GM12878 (cell line): Measurements from ENCODE around the gene CPEB1. TPM values are rescaled to one million over a fixed set of nuclear protein-coding genes. Genes with fewer than 3 reads are reported as not detected.

ENCODE experiments used
- ASH2L ChIP-seq: fragments of 300-600, 200-600 bp; sonication (generic); IDR thresholded peaks from 2 replicates; pipeline ENCODE4 v1.6.1; 2017; ENCODE audit warnings: low read depth, mild to moderate bottlenecking, borderline replicate concordance
- ATF2 ChIP-seq: IDR thresholded peaks from 2 replicates; pipeline ENCODE4 v1.6.1; 2012; ENCODE audit warnings: low read length, inconsistent platforms
- BHLHE40 ChIP-seq, 2 experiments: fragments of 450-650 bp in 1 of 2; IDR thresholded peaks; 2 replicates each; pipeline ENCODE4 v1.6.1; 2011 to 2017; ENCODE audit warnings: low read depth in 2 of 2, borderline replicate concordance in 1 of 2, improper control_type of control experiment in 1 of 2, low read length in 1 of 2, mild to moderate bottlenecking in 1 of 2
- CBFB ChIP-seq: IDR thresholded peaks from 2 replicates; pipeline ENCODE4 v1.6.1; 2016; ENCODE audit warnings: antibody characterized with exemption, low read depth
- E2F4 ChIP-seq: IDR thresholded peaks from 2 replicates; pipeline ENCODE4 v1.6.1; 2012; ENCODE audit warnings: low read depth, low read length, improper control_type of control experiment
- HDAC6 ChIP-seq: fragments of 200-600 bp; sonication (generic); IDR thresholded peaks from one replicate; pipeline ENCODE4 v1.8.0; 2017; ENCODE audit warnings: antibody characterized with exemption; ENCODE audit not compliant: unreplicated experiment
- HDGF ChIP-seq: fragments of 450-650 bp; IDR thresholded peaks from 2 replicates; pipeline ENCODE4 v1.6.1; 2016; ENCODE audit warnings: antibody characterized with exemption
- HSF1 ChIP-seq: fragments of 150-350 bp; IDR thresholded peaks from 2 replicates; pipeline ENCODE4 v1.6.1; 2014; ENCODE audit warnings: mild to moderate bottlenecking, low read depth, low read length
- KLF5 ChIP-seq: fragments of 450-650 bp; IDR thresholded peaks from 2 replicates; pipeline ENCODE4 v1.6.1; 2014; ENCODE audit warnings: mild to moderate bottlenecking; ENCODE audit not compliant: partially characterized antibody
- MEF2A ChIP-seq: IDR thresholded peaks from 2 replicates; pipeline ENCODE4 v1.6.1; 2011; ENCODE audit warnings: low read depth, mild to moderate bottlenecking, low read length, moderate library complexity; ENCODE audit not compliant: insufficient read depth
- MTA2 ChIP-seq: fragments of 450-650 bp; IDR thresholded peaks from 2 replicates; pipeline ENCODE4 v1.6.1; 2016; ENCODE audit warnings: low read depth, mild to moderate bottlenecking, moderate library complexity
- NFIC ChIP-seq: IDR thresholded peaks from 2 replicates; pipeline ENCODE4 v1.6.1; 2012; ENCODE audit warnings: low read depth, mild to moderate bottlenecking, inconsistent platforms, low read length, moderate library complexity
- POLR2A ChIP-seq: IDR thresholded peaks from 2 replicates; pipeline ENCODE4 v1.6.1; 2011; ENCODE audit warnings: low read depth, mild to moderate bottlenecking, low read length
- POLR2AphosphoS2 ChIP-seq: IDR thresholded peaks from 2 replicates; pipeline ENCODE4 v1.6.1; 2011; ENCODE audit warnings: low read depth, mild to moderate bottlenecking, low read length, improper control_type of control experiment, moderate library complexity
- RB1 ChIP-seq: fragments of 450-650 bp; formaldehyde crosslinking; IDR thresholded peaks from 2 replicates; pipeline ENCODE4 v1.6.1; 2017; ENCODE audit warnings: mild to moderate bottlenecking, borderline replicate concordance
- RUNX3 ChIP-seq: IDR thresholded peaks from 2 replicates; pipeline ENCODE4 v1.6.1; 2012; ENCODE audit warnings: low read length, inconsistent platforms
- SMARCA5 ChIP-seq: fragments of 450-650 bp; IDR thresholded peaks from 2 replicates; pipeline ENCODE4 v1.6.1; 2017; ENCODE audit warnings: mild to moderate bottlenecking
- SP1 ChIP-seq: IDR thresholded peaks from one replicate; pipeline ENCODE4 v1.6.1; 2011; ENCODE audit warnings: low read depth, low read length
- TAF1 ChIP-seq: IDR thresholded peaks from 2 replicates; pipeline ENCODE4 v1.6.1; 2011; ENCODE audit warnings: mild to moderate bottlenecking, low read depth, low read length, borderline replicate concordance
- TARDBP ChIP-seq: IDR thresholded peaks from 2 replicates; pipeline ENCODE4 v1.6.1; 2016; ENCODE audit warnings: borderline replicate concordance
- polyA plus RNA-seq, 11 experiments: library from polyadenylated mRNA; depleted of rRNA in 4 of 11; unstranded in 6 of 11; stranded (reverse) in 5 of 11; fragments of >200 nt; fragmentation: Nextera tagmentation in 4 of 11; fragmentation: Illumina TruSeq in 1 of 11; extraction: Ambion mirVana in 4 of 11; extraction: Trizol in 1 of 11; gene quantifications; 1 replicate in 1 of 11; 2 replicates in 10 of 11; pipeline versions ENCODE4 v1.2.1 to v1.2.3, GENCODE V29; 2011 to 2016; ENCODE audit warnings: inconsistent platforms in 2 of 11, missing spikeins in 2 of 11, low read depth in 1 of 11
- total RNA-seq, 4 experiments: library from RNA; depleted of rRNA in 3 of 4; stranded (reverse); fragments of >200 nt in 3 of 4; fragmentation: Illumina TruSeq in 1 of 4; extraction: Trizol in 1 of 4; gene quantifications; 2 replicates each; pipeline versions ENCODE4 v1.2.1 to v1.2.3, GENCODE V29; 2013 to 2021

The CPEB1 gene
- total and polyA plus RNA-seq, 10 of the 15 experiments (the other 5 are each of a cell fraction or from before 2014, with no cell fraction given), result 0.05 to 1.1 (median 0.46) TPM

GRCh38 chr15:82540055-82540983 is 106.8 kb downstream of the CPEB1 start, which contains the start of gene RPS17 (continued):
- TF ChIP-seq HSF1, result no peak
- no peak for TF ChIP-seq ATF2
- TF ChIP-seq CBFB, result peak; percentile 84
- peak; percentile 89 for TF ChIP-seq ASH2L
- peak; percentile 76 for TF ChIP-seq HDAC6
- TF ChIP-seq NFIC, result no peak; the same call in 1 of the 2 replicates
- peak; percentile 56 for TF ChIP-seq RUNX3
- peak; percentile 44; the same call in 1 of the 2 replicates for TF ChIP-seq HDGF
- peak; percentile 99 for TF ChIP-seq TAF1
- no peak for TF ChIP-seq MTA2
- peak; percentile 89 for TF ChIP-seq SP1
- no peak; the same call in none of the 2 replicates for TF ChIP-seq SMARCA5
- TF ChIP-seq BHLHE40 (IDR thresholded peaks at IDR 0.05; ENCODE audit: borderline replicate concordance in 1 of 2, low read depth in 2 of 2, low read length in 1 of 2), result peak; percentile 88 to 90
- peak; percentile 49; the same call in 1 of the 2 replicates for TF ChIP-seq E2F4
- peak; percentile 80 for TF ChIP-seq MEF2A
- TF ChIP-seq POLR2AphosphoS2, result peak; percentile 98
- peak; percentile 97 for TF ChIP-seq KLF5
- peak; percentile 90 for TF ChIP-seq RB1
- peak; percentile 100 for TF ChIP-seq POLR2A
- TF ChIP-seq TARDBP, result peak; percentile 57; the same call in 1 of the 2 replicates
